ENCODE results near the gene ZNF366. TPM values are rescaled to one million over a fixed set of nuclear protein-coding genes. Genes with fewer than 3 reads are reported as not detected.

ZNF366 gene
- polyA plus RNA-seq, 1 donor (not counting 4 experiments of a cell fraction or from before 2014, with no cell fraction given), result not detected

GRCh38 chr5:72443883-72444282 is 63.3 kb downstream of the ZNF366 start:
- Histone ChIP-seq H3K9ac (ENCODE audit: control insufficient read depth, extremely low read depth, insufficient read depth, low read length) (no peak overlapping the region), H4K20me1 (ENCODE audit: control insufficient read depth, extremely low read depth, insufficient read depth, low read length) (no peaks in the 10 kb centered on the region), H3K4me3 (ENCODE audit: control insufficient read depth in 2 of 3, extremely low read depth in 1 of 3, insufficient read depth in 2 of 3, low read depth in 1 of 3, low read length in 3 of 3) (no peak overlapping the region), H3K9me1 (ENCODE audit: control insufficient read depth, extremely low read depth, insufficient read depth, low read length) (no peaks in the 10 kb centered on the region), H3K27me3 (ENCODE audit: control insufficient read depth, extremely low read depth, insufficient read depth, low read length) (no peaks in the 10 kb centered on the region), H3K27ac (ENCODE audit: control insufficient read depth, insufficient read depth, low read length) (no peak overlapping the region), H2AFZ (ENCODE audit: control insufficient read depth, low read length) (no peak overlapping the region), H3K4me2 (ENCODE audit: control insufficient read depth, extremely low read depth, insufficient read depth, low read depth, low read length) (no peak overlapping the region), H3K79me2 (ENCODE audit: control insufficient read depth, insufficient read depth, low read length) (no peaks in the 10 kb centered on the region), H3K4me1 (ENCODE audit: control insufficient read depth, extremely low read depth, insufficient read depth, low read length) (peaks cover 15% of the 10 kb centered on the region), H3K9me3 (ENCODE audit: control insufficient read depth, low read depth, low read length) (no peaks in the 10 kb centered on the region), H3K36me3 (ENCODE audit: control insufficient read depth in 2 of 2, extremely low read depth in 1 of 2, insufficient read depth in 2 of 2, low read length in 2 of 2) (no peaks in the 10 kb centered on the region)
- dilution Hi-C loops (cut with MboI; ENCODE audit: extremely low pct_ligation_motif_present, low sequenced_read_pairs), result loop anchor here (5.0 kb wide), 1 partner anchor 42 kb away; no protein-coding TSS in a partner anchor
- no peak for DNase-seq (ENCODE audit: low read depth, low spot score)
- no peak for FAIRE-seq
- no peak for TF ChIP-seq EZH2 (IDR thresholded peaks at IDR 0.05; ENCODE audit: low read length)
- TF ChIP-seq, protein P1, sequence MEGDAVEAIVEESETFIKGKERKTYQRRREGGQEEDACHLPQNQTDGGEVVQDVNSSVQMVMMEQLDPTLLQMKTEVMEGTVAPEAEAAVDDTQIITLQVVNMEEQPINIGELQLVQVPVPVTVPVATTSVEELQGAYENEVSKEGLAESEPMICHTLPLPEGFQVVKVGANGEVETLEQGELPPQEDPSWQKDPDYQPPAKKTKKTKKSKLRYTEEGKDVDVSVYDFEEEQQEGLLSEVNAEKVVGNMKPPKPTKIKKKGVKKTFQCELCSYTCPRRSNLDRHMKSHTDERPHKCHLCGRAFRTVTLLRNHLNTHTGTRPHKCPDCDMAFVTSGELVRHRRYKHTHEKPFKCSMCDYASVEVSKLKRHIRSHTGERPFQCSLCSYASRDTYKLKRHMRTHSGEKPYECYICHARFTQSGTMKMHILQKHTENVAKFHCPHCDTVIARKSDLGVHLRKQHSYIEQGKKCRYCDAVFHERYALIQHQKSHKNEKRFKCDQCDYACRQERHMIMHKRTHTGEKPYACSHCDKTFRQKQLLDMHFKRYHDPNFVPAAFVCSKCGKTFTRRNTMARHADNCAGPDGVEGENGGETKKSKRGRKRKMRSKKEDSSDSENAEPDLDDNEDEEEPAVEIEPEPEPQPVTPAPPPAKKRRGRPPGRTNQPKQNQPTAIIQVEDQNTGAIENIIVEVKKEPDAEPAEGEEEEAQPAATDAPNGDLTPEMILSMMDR (optimal IDR thresholded peaks at IDR 0.05 in 1 of 3, IDR thresholded peaks at IDR 0.05 in 1 of 3, conservative IDR thresholded peaks at IDR 0.05 in 1 of 3; ENCODE audit: extremely low read depth in 1 of 3, insufficient read depth in 2 of 3, low read length in 3 of 3), result no peak

DNA sequence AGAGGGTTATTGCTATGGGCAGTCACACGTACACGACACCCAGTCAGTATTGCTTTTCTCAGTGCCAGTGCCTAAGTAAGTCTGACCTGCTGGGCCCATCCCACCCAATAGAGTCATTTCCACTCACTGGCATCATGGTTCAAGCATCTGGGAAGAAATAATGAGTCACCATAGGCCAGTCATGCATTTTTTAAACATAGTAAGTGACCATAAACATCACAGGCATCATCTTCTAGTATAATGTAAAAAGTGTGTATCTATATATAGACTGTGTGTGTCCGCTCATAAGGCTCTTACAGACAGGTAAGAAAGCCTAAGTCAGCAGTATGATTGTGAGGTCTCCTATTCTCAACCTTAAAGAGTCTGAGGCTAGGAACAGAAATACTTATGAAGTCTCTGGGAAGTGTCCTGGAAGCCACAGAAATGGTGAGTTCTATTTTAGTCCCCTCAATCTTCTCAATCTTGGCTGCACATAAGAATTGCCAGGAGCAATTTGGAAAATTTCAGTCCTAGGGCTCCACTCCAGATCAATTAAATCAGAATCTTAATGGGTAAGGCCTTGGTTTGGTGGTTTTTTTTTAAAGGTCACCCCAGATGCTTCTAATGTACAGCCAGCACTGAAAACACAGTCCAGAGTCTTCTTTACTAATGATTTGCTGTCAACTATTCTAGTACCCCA is 65.2 kb downstream of the ZNF366 start:
- dilution Hi-C loops (cut with MboI; ENCODE audit: extremely low pct_ligation_motif_present, low sequenced_read_pairs), result loop anchor here (5.0 kb wide), 1 partner anchor 40 kb away; no protein-coding TSS in a partner anchor
- peak overlapping the region; percentile 25 for H3K4me2 ChIP-seq (ENCODE audit: control insufficient read depth, extremely low read depth, insufficient read depth, low read depth, low read length)
- FAIRE-seq (peak; percentile 90), DNase-seq (ENCODE audit: low read depth, low spot score) (peak; percentile 76)
- H3K79me2 ChIP-seq (ENCODE audit: control insufficient read depth, insufficient read depth, low read length), result no peaks in the 10 kb centered on the region
- no peaks in the 10 kb centered on the region for H3K36me3 ChIP-seq (ENCODE audit: control insufficient read depth in 2 of 2, extremely low read depth in 1 of 2, insufficient read depth in 2 of 2, low read length in 2 of 2)
- H2AFZ ChIP-seq (ENCODE audit: control insufficient read depth, low read length), result no peak overlapping the region
- TF ChIP-seq, protein P1 (optimal IDR thresholded peaks at IDR 0.05 in 1 of 3, IDR thresholded peaks at IDR 0.05 in 1 of 3, conservative IDR thresholded peaks at IDR 0.05 in 1 of 3; ENCODE audit: extremely low read depth in 1 of 3, insufficient read depth in 2 of 3, low read length in 3 of 3), result no peak
- TF ChIP-seq EZH2 (IDR thresholded peaks at IDR 0.05; ENCODE audit: low read length), result no peak
- H3K27ac ChIP-seq (ENCODE audit: control insufficient read depth, insufficient read depth, low read length), result peak overlapping the region; percentile 34
- H3K9me3 ChIP-seq (ENCODE audit: control insufficient read depth, low read depth, low read length), result no peaks in the 10 kb centered on the region
- peaks cover 22% of the 10 kb centered on the region for H3K4me1 ChIP-seq (ENCODE audit: control insufficient read depth, extremely low read depth, insufficient read depth, low read length)
- H3K27me3 ChIP-seq (ENCODE audit: control insufficient read depth, extremely low read depth, insufficient read depth, low read length), result no peaks in the 10 kb centered on the region
- no peaks in the 10 kb centered on the region for H3K9me1 ChIP-seq (ENCODE audit: control insufficient read depth, extremely low read depth, insufficient read depth, low read length)
- H3K4me3 ChIP-seq (ENCODE audit: control insufficient read depth in 2 of 3, extremely low read depth in 1 of 3, insufficient read depth in 2 of 3, low read depth in 1 of 3, low read length in 3 of 3), result no peak overlapping the region
- no peaks in the 10 kb centered on the region for H4K20me1 ChIP-seq (ENCODE audit: control insufficient read depth, extremely low read depth, insufficient read depth, low read length)
- no peak overlapping the region for H3K9ac ChIP-seq (ENCODE audit: control insufficient read depth, extremely low read depth, insufficient read depth, low read length)

Measured in keratinocyte (primary cell).